Prostate gland (tissue), 2 donors: Measurements from ENCODE around the gene WDTC1.
"Not testable (repeated sequence)": the region's sequence is repeated elsewhere in the genome, so short reads cannot be mapped to it uniquely, and the experiment has no call there.

Experiments used
- CTCF ChIP-seq, 4 experiments: fragments of 200-600 bp in 2 of 4; fragments of 450-650 bp in 2 of 4; sonication (generic) in 2 of 4; IDR thresholded peaks; 1 replicate in 3 of 4; 2 replicates in 1 of 4; pipeline ENCODE4 v1.5.1; 2016 to 2019; ENCODE audit warnings: antibody characterized with exemption in 4 of 4, mild to moderate bottlenecking in 2 of 4, moderate library complexity in 2 of 4
- POLR2A ChIP-seq: fragments of 450-650 bp; IDR thresholded peaks from one replicate; pipeline ENCODE4 v1.6.1; 2016; ENCODE audit warnings: antibody characterized with exemption, mild to moderate bottlenecking
- POLR2AphosphoS5 ChIP-seq: sonication (generic); formaldehyde crosslinking; IDR thresholded peaks from one replicate; pipeline ENCODE4 v1.6.1; 2017; ENCODE audit warnings: antibody characterized with exemption

- TF ChIP-seq POLR2A; CTCF (IDR thresholded peaks at IDR 0.05); POLR2AphosphoS5: not testable (repeated sequence)
Observed at GRCh38 chr1:27289125-27289524, 54.7 kb downstream of the WDTC1 start.
